CD14-positive monocyte (primary cell): ENCODE measurements around the gene ACSM2B. TPM values are rescaled to one million over a fixed set of nuclear protein-coding genes. Genes with fewer than 3 reads are reported as not detected.
"Not testable (repeated sequence)": the region's sequence is repeated elsewhere in the genome, so short reads cannot be mapped to it uniquely, and the experiment has no call there.

Source experiments
- DNase-seq, 3 donors: peaks; one replicate each; pipeline ENCODE4 v3.0.0-alpha.2; 2011 to 2022
- H2AFZ ChIP-seq: 2 replicates; pipeline ENCODE4 v1.6.0; 2012; ENCODE audit warnings: mild to moderate bottlenecking, low read depth, low read length, inconsistent platforms; ENCODE audit not compliant: insufficient read depth, poor library complexity, severe bottlenecking
- H3K27ac ChIP-seq, 2 donors: 1 replicate in 1 of 2; 2 replicates in 1 of 2; pipeline ENCODE4 v1.5.1; 2012 to 2013; ENCODE audit warnings: low read length in 2 of 2, control low read depth in 1 of 2, inconsistent platforms in 1 of 2, low read depth in 1 of 2, mild to moderate bottlenecking in 1 of 2
- H3K27me3 ChIP-seq, 2 donors: one replicate each; pipeline versions ENCODE4 v1.6.0 to v1.6.1; 2011 to 2013; ENCODE audit warnings: low read length in 2 of 2; ENCODE audit not compliant: control insufficient read depth in 2 of 2, insufficient read depth in 2 of 2
- H3K36me3 ChIP-seq, 2 donors: replicated peaks in 1 of 2; 1 replicate in 1 of 2; 2 replicates in 1 of 2; pipeline versions ENCODE4 v1.5.1 to v1.6.1; 2012 to 2013; ENCODE audit warnings: low read length in 2 of 2, control low read depth in 1 of 2, inconsistent platforms in 1 of 2, mild to moderate bottlenecking in 1 of 2; ENCODE audit not compliant: insufficient read depth in 2 of 2, control insufficient read depth in 1 of 2
- H3K4me1 ChIP-seq, 2 donors: 1 replicate in 1 of 2; 2 replicates in 1 of 2; pipeline versions ENCODE4 v1.5.1 to v1.6.1; 2012 to 2013; ENCODE audit warnings: low read length in 2 of 2, control low read depth in 1 of 2, inconsistent platforms in 1 of 2, mild to moderate bottlenecking in 1 of 2, moderate library complexity in 1 of 2; ENCODE audit not compliant: insufficient read depth in 2 of 2, control insufficient read depth in 1 of 2
- H3K4me2 ChIP-seq: replicated peaks from 2 replicates; pipeline ENCODE3; 2012; ENCODE audit warnings: low read length, moderate library complexity, mild to moderate bottlenecking; ENCODE audit not compliant: poor library complexity, severe bottlenecking; ENCODE audit errors: extremely low read depth
- H3K4me3 ChIP-seq, 3 experiments: fragments of 200-600 bp in 1 of 3; sonication (generic) in 1 of 3; replicated peaks in 1 of 3; 1 replicate in 2 of 3; 2 replicates in 1 of 3; pipeline ENCODE4 v1.5.1; 2011 to 2013; ENCODE audit warnings: low read length in 3 of 3, mild to moderate bottlenecking in 3 of 3, control low read depth in 2 of 3, low read depth in 2 of 3, inconsistent platforms in 1 of 3, moderate library complexity in 1 of 3
- H3K79me2 ChIP-seq: 2 replicates; pipeline ENCODE4 v1.6.0; 2012; ENCODE audit warnings: mild to moderate bottlenecking, control low read depth, inconsistent platforms, low read length, moderate library complexity; ENCODE audit not compliant: insufficient read depth
- H3K9ac ChIP-seq: 2 replicates; pipeline ENCODE4 v1.6.0; 2017; ENCODE audit warnings: low read length, mild to moderate bottlenecking; ENCODE audit not compliant: insufficient read depth, poor library complexity, severe bottlenecking
- H3K9me3 ChIP-seq, 2 donors: replicated peaks in 1 of 2; 1 replicate in 1 of 2; 2 replicates in 1 of 2; pipeline versions ENCODE4 v1.5.1 to v1.6.1; 2012 to 2013; ENCODE audit warnings: low read length in 2 of 2, control low read depth in 1 of 2; ENCODE audit not compliant: control insufficient read depth in 1 of 2, insufficient read depth in 1 of 2
- H4K20me1 ChIP-seq: 2 replicates; pipeline ENCODE4 v1.6.0; 2012; ENCODE audit warnings: mild to moderate bottlenecking, low read length, control low read depth, moderate library complexity; ENCODE audit not compliant: insufficient read depth
- H3K27ac Mint-ChIP-seq, 7 donors: one replicate each; pipeline ENCODE4 v1.8.0; 2020; ENCODE audit warnings: mild to moderate bottlenecking in 7 of 7, mixed read lengths in 7 of 7, moderate library complexity in 6 of 7, inconsistent platforms in 2 of 7
- H3K27me3 Mint-ChIP-seq, 3 donors: one replicate each; pipeline ENCODE4 v1.8.0; 2021 to 2022; ENCODE audit warnings: low read depth in 3 of 3, mild to moderate bottlenecking in 3 of 3, mixed read lengths in 3 of 3, moderate library complexity in 3 of 3, inconsistent platforms in 1 of 3
- H3K36me3 Mint-ChIP-seq, 2 donors: one replicate each; pipeline ENCODE4 v1.8.0; 2020; ENCODE audit warnings: mixed read lengths in 2 of 2, inconsistent platforms in 1 of 2, mild to moderate bottlenecking in 1 of 2
- H3K4me1 Mint-ChIP-seq: one replicate; pipeline ENCODE4 v1.8.0; 2020; ENCODE audit warnings: mild to moderate bottlenecking, mixed read lengths
- H3K4me3 Mint-ChIP-seq, 2 donors: one replicate each; pipeline ENCODE4 v1.8.0; 2020; ENCODE audit warnings: mild to moderate bottlenecking in 2 of 2, mixed read lengths in 2 of 2, moderate library complexity in 1 of 2
- H3K9me3 Mint-ChIP-seq, 7 donors: one replicate each; pipeline ENCODE4 v1.8.0; 2020 to 2022; ENCODE audit warnings: mixed read lengths in 7 of 7, mild to moderate bottlenecking in 6 of 7, moderate library complexity in 6 of 7, inconsistent platforms in 2 of 7
- WGBS: methylation state at CpG from one replicate; pipeline ENCODE4 v1.1.5; 2013; ENCODE audit warnings: missing lambda C conversion rate; ENCODE audit not compliant: insufficient coverage; 5-methylcytosine and 5-hydroxymethylcytosine counted together
- intact Hi-C, 2 donors: fragments of 100-400 bp; cut with micrococcal nuclease; formaldehyde crosslinking; loops; one replicate each; pipeline versions ENCODE4 v1.15.0 to v1.15.1; 2023
- polyA plus RNA-seq, 3 donors: library from polyadenylated mRNA; depleted of rRNA in 1 of 3; unstranded in 2 of 3; stranded (reverse) in 1 of 3; fragments of 300-500 nt in 2 of 3; fragments of >200 nt in 1 of 3; fragmentation: Illumina TruSeq in 2 of 3; gene quantifications; 1 replicate in 2 of 3; 2 replicates in 1 of 3; pipeline ENCODE4 v1.2.3, GENCODE V29; 2012 to 2021

ACSM2B gene
- polyA plus RNA-seq, 3 donors: not detected

DNA sequence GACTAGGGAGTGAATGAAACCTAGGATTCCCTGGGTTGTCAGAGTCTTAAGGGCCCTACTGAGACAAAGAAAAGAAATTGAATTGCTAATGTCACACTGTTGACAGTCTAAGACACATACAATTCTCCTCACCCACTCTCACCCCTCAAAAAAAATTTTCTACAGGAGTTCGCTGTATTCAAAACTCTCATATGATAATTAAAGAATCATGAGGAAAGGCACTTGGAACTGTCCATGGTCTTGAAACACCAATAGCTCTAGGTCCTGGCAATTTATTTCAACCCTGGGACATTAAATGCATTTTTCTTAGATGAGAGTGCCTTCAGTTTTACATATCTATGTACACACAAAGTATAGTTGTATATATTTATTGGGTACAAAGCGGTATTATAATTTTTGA lies 20.5 kb downstream of the ACSM2B start:
- H3K27me3 ChIP-seq, H3K36me3 ChIP-seq, H2AFZ ChIP-seq, H3K4me3 ChIP-seq, DNase-seq, H3K4me2 ChIP-seq, H3K27ac Mint-ChIP-seq, H4K20me1 ChIP-seq, H3K4me1 Mint-ChIP-seq, H3K9ac ChIP-seq, H3K36me3 Mint-ChIP-seq, H3K9me3 ChIP-seq, H3K27me3 Mint-ChIP-seq, intact Hi-C loops, H3K27ac ChIP-seq, H3K79me2 ChIP-seq, H3K4me3 Mint-ChIP-seq, H3K4me1 ChIP-seq: not testable (repeated sequence)
- H3K9me3 Mint-ChIP-seq: peaks cover 2 to 15% (median 6%) of the 10 kb centered on the region in 7 donors
- no CpG with 5 or more reads among the region's 2 CpGs for WGBS

GRCh38 chr16:20554689-20555088 lies 21.5 kb downstream of the ACSM2B start:
- not testable (repeated sequence) for H3K4me1 ChIP-seq, DNase-seq
- WGBS: 100% methylated on average over 3 of the region's 3 CpGs

DNA sequence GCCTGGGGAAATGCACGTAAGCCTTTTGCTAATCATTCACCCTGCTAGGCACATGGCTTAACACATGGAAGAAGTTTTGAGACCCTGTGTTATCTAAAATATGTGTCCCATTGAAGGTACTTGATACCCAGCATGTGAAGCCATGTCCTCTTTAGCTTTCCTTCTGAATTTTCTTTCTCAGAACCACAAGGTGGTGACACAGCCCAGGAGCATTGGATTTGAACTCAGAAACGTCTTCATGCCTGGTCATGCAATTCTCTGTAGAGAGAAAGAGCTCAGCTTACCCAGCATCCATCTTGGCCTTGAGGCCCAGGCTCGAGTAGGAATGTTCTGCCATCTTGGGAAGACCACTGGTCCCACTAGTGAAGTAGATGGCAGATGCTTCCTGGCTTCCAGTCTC lies 22.7 kb downstream of the ACSM2B start:
- WGBS: no CpG with 5 or more reads among the region's 3 CpGs
- H3K9ac ChIP-seq, H3K27ac Mint-ChIP-seq, H2AFZ ChIP-seq, H3K27me3 ChIP-seq, intact Hi-C loops, H3K4me1 ChIP-seq, H3K9me3 ChIP-seq, H3K4me3 Mint-ChIP-seq, H3K4me3 ChIP-seq, H4K20me1 ChIP-seq, H3K27me3 Mint-ChIP-seq, H3K27ac ChIP-seq, H3K4me2 ChIP-seq, H3K36me3 Mint-ChIP-seq, H3K36me3 ChIP-seq, DNase-seq, H3K79me2 ChIP-seq, H3K4me1 Mint-ChIP-seq: not testable (repeated sequence)
- H3K9me3 Mint-ChIP-seq: peaks cover 2 to 14% (median 5%) of the 10 kb centered on the region in 7 donors

More at GRCh38 chr16:20554689-20555088, 21.5 kb downstream of the ACSM2B start:
- H3K9me3 ChIP-seq, H3K4me3 ChIP-seq, H2AFZ ChIP-seq, H3K4me3 Mint-ChIP-seq, H4K20me1 ChIP-seq, H3K4me1 Mint-ChIP-seq, H3K36me3 Mint-ChIP-seq, H3K27ac ChIP-seq, H3K4me2 ChIP-seq, H3K27me3 Mint-ChIP-seq, H3K36me3 ChIP-seq, H3K79me2 ChIP-seq, intact Hi-C loops, H3K9ac ChIP-seq, H3K27me3 ChIP-seq, H3K27ac Mint-ChIP-seq: not testable (repeated sequence)
- peaks cover 2 to 15% (median 5%) of the 10 kb centered on the region in 7 donors for H3K9me3 Mint-ChIP-seq

- H3K4me3 Mint-ChIP-seq, H3K27me3 Mint-ChIP-seq, H2AFZ ChIP-seq, H3K36me3 Mint-ChIP-seq, H3K27ac Mint-ChIP-seq, H3K27me3 ChIP-seq, H3K9me3 ChIP-seq, H3K9ac ChIP-seq, H3K4me1 Mint-ChIP-seq, H3K4me3 ChIP-seq, intact Hi-C loops, H3K4me1 ChIP-seq, DNase-seq, H3K9me3 Mint-ChIP-seq, H3K4me2 ChIP-seq, H3K36me3 ChIP-seq, H3K79me2 ChIP-seq, H3K27ac ChIP-seq, H4K20me1 ChIP-seq: not testable (repeated sequence)
- WGBS: no CpG with 5 or more reads among the region's 1 CpG
Measured at GRCh38 chr16:20546951-20547350, 29.2 kb downstream of the ACSM2B start.
